HG03469 (cell line): Measurements from ENCODE around the gene RAD51D.
"Not testable (repeated sequence)": the region's sequence is repeated elsewhere in the genome, so short reads cannot be mapped to it uniquely, and the experiment has no call there.

ENCODE experiments used
- ATAC-seq: cut with Tn5 transposase; IDR thresholded peaks from one replicate; pipeline ENCODE4 v1.9.1; 2021; ENCODE audit warnings: mild to moderate bottlenecking, moderate library complexity, moderate number of reproducible peaks; ENCODE audit not compliant: unreplicated experiment

RAD51D gene

DNA sequence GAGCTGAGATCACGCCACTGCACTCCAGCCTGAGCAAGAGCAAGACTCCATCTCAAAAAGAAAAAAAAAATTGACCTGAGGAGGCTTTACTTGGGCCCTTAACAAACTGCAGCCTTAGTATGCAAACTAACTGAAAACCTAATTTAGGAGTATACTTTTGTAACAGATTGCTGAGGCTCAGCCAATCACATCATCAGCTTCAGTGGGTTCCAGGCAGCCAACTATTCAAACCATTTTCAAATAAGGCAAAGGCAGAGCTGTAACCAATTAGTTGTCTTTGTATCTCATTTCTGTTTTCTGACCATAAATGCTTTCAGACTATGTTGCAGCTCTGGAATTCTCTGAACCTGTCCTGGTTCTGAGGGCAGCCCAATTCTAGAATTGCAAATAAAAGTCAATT lies 23.9 kb downstream of the RAD51D start:
- ATAC-seq, result no peak

DNA sequence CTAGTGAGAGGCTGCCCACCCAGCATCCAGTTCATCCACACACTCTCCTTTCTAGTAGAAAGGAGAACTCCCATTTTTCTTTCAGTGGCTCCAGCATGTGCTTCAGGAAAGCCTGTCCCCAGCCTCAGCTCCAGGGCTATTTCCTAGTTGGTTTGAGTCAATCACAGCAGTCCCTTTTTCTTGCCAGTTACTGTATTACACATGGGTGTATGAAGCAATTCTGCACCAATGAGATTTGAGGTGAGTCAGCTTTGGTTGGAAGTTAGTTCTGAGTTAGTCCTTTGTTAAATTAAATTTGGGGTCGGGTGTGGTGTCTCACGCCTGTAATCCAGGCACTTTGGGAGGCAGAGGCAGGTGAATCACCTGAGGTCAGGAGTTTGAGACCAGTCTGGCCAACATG lies 24.8 kb downstream of the RAD51D start:
- ATAC-seq, result no peak

DNA sequence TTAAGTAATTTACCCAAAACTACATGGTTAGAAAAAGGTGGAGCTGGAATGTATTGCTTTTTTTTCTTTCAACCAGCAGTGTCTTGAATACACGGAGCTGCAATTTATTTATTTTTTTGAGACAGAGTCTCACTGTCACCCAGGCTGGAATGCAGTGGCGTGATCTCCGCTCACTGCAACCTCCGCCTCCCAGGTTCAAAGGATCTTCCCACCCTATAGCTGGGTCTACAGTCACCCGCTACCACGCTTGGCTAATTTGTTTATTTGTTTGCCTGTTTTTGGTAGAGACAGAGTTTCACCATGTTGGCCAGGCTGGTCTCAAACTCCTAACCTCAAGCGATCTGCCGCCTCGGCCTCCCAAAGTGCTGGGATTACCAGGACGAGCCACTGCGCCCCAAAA lies 29.0 kb downstream of the RAD51D start:
- not testable (repeated sequence) for ATAC-seq

DNA sequence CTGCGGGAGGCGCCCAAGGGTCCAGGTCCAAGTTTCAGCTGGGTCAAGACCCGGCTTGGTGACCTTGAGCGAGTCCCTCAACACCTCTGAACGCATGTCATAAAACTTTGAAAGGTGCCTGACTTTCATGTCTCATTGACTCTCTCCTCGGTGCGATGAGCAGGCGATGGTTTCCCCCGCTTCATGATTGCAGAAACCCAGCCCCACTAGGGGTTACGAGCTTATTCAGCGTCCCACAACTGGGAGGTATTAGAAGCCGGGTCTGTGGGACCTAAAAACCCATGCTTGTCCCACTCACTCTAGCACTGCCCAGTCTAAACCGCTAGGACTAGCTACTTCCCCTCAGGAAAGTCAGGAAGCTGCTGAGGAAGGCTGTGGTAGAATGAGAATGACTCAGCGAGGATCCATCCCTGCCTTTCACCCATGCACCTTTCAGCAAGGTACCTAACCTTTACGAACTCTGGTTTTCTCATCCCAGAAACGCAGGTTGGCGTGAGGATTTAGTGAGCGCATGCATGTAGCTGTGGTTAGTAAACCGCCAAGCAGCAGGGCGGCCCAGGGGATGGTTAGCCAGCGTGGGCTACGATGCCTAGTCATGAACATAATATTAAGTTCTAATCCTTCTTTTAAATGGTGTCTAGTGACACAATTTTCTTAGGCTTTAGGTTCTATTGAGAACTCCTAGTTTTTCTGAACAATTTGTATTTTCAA lies 29.9 kb downstream of the RAD51D start:
- ATAC-seq, result no peak

DNA sequence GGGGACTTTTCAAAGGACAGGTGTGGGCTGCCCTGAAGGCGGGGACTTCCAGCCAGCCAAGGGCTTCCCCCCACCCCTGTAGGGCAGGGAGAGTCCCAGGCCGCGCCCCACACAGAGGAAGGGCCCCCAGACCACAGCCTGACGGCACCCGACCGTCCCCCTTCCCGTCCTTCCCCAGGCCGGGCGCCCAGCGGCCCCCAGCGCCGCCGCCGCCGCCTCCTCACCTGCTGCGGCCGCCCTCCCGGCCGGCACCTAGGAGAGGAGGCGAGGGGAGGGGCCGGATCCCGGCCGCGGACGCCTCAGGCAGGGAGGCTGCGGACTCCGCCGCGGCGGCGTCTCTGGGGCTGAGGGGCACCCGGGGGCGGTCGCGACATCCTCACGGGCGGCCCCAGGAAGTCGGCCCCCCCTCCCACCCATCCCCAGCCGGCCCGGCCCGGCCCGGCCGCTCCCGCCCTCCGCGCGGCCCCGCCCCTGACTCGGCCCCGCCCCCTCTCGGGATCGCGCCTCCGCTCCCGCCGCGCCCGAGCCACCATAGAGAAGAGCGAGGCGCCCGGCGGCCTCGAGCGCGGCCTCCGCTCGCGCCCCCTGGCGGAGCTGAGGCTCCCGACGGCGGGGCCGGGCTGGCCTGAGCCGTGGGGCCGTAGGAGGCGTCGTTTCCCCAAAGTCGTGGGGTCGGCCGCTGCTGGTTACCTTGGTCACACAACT lies 30.6 kb downstream of the RAD51D start:
- peak; percentile 39 for ATAC-seq

DNA sequence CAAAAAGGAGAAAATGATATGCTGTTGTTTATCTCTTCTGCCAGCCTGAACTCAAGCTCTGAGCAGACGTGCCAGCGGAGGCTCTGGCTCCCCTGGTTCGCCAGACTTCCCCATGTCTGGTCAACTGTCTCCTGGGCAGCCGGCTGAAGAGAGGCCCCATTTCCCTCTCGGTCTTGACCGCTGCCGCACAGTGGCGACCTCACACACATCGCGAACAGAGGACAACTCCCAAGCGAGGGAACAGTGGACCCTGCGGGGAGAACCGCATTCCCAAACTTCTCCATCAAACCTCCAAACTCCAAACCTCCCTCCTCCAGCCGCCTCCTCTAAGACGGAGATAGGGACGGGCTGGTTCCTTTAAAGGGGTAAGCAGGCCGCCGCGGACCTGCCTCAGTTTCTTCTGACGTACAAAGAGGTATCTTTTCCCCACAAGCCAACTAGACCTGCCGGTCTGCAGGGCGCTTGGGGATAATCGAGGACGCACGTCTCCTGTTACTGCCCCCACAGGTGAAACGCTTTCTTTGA lies 31.2 kb downstream of the RAD51D start:
- no peak for ATAC-seq

DNA sequence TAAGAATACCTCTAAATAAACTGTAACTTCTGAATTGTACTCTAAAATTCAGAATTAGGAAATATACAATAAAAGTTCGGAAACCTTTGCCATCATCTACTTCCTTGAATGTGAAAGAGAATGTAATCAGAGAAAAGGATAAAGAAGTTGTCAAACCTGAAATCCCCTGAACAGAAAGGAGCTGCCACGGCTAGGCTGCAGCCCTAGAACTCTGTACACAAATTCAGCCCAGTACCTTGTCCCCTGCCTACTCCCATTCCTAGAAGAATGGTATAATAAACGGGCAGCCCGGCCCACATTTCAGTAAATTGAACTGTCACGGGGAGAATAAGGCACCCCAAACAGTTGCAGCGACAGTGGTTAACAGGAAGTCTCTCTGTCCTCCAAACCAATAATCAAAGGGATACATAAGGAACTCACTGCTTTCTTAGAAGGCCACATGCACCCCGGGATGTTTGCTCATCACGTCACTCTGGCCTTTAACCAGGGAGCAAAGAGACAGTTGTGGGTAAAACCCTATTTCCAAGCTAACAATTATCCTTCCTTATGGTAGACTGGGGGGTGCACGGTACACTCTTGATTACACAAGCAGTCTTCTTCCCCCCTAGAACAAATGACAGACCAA lies 31.8 kb downstream of the RAD51D start:
- no peak for ATAC-seq

DNA sequence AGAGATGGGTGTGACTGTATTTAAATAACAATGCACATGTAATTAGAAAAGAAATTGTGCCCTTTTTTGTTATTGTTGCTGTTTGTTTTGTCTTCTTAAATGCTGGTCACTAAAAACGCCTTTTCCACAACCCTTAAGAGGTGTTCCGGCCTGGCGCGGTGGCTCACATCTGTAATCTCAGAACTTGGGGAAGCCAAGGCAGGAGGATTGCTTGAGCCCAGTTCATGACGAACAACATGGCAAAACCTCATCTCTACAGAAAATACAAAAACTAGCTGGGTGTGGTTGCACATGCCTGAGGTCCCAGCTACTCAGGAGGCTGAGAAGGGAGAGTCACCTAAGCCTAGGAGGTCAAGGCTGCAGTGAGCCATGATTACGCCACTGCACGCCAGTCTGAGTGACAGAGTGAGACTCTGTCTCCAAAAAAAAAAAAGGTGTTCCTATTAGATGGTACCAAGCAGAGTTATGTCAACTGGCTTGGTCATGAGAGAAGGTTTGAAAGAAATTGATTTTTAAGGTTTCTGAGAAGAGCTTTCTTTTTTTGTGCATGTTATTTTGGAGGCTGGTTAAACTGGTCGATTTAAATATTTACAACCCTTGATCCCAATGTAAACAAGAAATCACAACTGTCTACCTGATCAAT lies 32.6 kb downstream of the RAD51D start:
- ATAC-seq, result no peak

DNA sequence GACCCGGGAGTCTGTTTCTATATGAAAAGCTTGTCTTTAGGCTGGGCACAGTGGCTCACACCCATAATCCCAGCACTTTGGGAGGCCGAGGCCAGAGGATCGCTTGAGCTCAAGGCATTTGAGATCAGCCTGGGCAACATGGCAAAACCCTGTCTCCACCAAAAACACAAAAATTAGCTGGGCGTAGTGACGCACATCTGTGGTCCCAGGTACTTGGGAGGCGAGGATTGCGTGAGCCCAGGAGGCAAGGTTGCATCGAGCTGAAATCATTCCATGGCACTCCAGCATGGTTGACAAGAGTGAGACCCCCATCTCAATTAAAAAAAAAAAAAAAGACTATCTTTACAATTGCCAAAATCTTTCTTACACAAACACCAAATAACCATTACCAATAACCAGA lies 33.5 kb downstream of the RAD51D start:
- no peak for ATAC-seq

DNA sequence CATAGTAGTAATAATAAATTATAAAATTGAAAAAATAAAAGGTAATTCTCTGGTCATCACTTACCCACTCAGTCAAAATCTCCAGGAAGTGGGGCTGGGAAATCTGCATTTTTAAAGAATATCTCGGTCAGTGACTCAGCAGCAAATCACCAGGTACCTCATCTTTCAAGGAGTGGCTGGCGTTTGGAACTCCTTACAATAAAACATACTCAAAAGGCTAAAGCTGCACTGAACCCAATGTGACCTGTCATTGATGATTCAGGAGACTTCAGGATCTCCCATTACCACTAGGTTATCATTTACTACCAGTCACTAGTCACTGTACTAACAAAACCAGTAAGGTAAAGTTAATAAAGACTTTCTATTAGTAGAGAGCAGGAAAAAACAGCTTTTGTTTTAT lies 34.7 kb downstream of the RAD51D start:
- ATAC-seq, result no peak

DNA sequence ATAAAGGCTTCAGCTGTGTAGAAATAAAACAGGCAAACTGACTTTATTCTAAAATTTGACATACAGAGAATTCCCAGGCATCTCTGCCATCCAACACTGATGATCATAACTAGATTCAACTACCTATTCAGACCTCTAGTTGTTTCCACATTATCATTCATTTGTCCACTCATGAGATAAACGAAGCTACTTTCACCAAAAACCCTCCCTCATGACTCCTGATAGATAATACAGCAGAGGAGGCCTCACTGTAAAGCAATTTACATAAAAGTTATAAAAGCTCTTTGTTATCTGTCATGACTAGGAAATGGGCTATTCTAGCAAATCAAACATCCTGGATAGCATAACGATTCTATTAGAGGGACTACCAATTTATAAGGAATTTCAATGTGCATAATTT lies 36.6 kb downstream of the RAD51D start:
- ATAC-seq, result no peak

DNA sequence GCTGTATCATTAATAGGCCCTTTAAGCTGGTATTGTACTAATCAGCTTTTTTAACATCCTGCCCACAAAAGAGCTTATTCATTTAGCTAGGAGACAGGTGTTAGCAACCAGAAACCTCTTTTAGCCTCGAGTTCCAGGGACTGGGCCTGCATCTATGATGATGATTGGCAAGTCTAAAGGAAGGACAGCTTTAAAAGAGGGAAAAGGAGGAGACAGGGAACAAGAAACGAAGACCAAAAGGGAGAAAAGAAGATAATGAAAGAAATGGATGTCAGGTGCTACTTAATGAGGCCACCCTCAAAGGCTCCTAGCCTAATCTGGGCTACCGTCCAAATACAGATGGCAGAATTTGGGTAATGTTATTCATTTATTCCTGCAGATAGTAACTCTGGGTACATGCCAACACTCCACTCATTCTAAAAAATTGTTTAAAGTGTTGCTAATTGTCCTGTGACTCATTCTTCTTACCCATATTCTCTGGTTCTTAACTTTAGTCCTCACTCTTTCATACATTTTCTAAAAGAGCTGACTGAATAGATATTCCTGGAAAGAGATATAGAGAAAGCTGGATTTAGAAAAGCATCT lies 37.5 kb downstream of the RAD51D start:
- ATAC-seq, result no peak

DNA sequence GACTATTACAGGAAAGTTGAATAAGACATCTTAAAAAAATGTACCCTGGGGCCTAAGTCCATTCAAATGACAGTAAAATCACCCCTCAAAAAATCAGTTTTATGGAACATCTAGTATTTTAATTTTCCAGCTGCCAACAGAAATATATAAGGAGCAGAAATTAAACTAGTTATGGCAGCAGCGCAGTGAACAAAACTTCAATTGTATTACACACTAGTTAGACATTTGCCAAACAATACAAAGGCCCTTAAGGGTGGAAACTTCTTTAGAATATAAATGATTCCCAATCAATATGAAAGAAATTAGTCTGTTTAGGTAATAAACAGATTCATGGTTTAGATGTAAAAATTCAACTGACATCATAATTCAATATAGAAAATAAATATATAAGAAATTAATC lies 38.0 kb downstream of the RAD51D start:
- ATAC-seq, result no peak

DNA sequence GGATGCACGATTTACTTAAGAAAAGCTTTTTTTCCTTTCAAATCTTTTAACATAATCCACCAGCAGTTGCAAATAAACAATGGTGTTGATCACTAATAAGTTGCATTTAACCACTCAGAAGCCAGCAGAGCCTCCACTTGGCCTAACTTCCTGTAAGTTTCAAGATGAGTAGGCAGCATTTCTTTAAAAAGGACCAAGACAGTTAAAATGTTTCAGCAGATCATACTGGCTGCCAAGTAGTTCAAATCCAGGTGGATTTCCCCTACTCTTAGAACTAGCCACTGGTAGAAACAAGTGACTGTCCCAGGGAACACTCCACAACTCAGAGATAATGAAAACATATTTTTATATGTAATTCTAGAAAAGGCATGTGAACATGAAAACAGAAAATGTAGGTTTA lies 39.1 kb downstream of the RAD51D start:
- no peak for ATAC-seq

DNA sequence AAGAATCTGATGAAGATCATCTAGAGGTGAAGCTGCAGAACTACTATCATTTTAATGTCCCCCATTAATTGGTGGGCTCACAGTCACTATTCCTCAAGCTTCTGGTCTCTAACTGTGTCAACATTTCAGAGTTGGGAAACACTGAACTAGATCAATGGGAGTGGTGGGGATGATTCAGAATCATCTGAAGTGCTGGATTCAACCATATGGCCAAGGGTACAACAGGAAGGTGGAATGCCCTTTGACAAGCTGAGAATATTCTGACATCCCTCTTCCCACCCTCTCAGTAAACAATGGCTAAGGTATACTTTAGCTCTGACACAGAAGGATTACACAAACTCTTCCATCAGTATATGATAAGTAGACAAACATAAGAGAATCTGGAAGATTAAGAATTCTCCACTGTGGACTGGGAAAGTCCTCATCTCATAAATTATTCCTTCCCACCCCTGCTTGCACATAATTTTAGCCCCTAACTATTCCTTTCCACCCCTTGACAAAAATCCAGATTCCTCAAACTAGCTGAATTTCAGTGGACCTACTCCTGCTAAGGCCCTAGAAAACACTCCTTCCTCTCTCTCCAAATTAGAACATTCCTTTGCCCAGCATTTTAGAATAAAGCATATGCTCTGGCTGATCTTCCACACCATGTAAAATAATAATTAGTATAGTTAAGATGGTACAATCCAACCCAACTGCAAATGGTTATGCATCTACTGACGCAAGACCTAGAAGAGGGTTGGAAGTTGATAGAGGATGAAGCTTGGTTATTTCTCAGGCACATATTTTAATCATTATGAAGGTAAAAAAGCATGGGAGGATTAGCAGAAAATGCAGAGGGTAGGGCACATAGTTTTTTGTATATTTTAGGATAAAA lies 39.9 kb downstream of the RAD51D start:
- no peak for ATAC-seq

DNA sequence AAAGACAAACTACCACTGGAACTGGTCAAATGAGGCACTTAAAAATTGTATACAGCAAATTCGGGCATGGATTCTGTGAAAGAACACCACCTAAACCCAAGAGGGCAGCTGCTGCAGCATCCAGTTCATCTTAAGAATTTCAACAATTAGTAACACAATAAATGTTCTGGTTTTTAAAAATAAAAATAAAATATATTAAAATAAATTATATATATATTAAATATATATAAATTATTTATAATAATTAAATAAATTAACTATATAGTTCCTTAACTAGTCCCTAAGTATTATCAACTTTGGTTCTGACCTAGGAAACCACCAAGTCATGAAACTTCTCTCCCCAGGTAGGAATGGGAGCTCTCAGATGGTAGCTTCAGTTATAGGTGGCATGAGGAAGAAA lies 42.8 kb downstream of the RAD51D start:
- no peak for ATAC-seq

DNA sequence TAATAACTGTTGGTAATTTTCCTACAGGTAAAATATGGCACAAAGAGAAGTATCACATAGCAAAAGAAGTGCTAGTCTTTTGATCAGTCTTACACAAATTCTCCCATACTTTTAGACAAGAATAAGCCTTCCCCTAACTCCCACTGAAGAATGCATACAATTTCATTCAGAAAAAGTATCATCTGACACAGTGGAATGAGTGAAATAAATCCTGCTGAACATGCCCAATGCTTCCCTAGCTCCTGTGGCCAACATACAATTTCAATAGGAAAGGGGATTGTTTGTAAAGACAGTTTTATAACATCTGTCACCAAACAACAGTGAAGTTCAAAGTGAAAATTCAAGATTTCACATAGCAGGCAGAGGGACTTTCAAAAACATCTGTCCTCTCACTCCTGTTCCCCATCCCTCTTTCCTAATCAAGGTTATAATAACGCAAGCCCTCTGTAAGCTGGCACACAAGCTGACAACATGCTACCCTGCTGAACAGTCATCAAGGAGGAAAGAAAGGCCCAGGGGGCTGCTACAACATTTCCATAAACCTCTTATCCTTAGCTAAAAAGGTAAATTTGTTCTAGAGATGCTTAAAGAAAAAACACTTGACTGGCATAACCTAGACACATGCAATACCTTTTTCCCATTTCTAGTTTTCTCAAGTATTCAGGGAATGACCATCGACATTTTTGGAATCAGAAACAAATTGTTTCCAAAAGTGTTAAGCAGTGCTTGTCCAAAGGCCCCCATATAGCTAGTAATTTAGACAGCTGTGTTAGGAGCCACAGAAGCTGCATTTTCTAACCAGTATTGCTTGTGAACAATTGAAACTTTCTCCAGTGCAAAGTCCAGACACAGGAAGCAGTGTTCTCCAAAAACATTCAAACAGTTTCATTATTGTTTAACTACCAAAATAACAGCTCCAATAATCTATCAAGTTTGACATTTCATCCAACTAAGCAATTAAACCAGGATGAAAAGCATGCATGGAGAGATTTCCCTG lies 44.7 kb downstream of the RAD51D start:
- ATAC-seq, result no peak

DNA sequence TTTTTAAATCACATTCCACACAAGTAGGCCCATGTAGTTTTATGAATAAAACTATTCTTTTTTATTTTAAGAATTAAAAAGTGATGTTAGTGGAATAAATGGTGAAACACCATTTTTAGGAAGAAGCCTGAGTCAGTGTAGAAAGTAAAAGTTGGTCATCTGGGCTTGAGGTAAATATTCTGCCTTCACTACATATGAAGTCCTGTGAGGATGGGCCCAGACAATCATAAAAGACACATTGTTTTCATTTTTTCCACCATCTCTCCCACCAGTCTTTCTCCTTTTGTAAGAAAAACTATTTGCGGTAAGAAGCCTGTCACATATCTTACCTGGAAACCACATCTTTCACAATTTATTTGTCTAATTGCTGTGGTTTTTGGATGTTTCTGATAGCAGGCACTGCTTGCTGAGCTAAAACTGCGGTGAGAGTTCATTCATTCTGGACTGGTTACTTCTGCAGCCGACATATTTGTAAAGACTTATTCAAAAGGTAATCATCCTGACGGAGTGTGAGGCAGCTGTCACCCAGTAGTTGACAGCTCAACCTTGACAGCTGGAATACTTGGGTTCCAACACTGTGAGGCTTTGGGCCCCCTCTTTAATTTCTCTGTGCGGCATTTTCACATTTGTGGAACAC lies 45.6 kb downstream of the RAD51D start:
- ATAC-seq, result no peak
